ENCODE data around the gene CACNB4. TPM values are rescaled to one million over a fixed set of nuclear protein-coding genes. Genes with fewer than 3 reads are reported as not detected.

The CACNB4 gene
- polyA plus RNA-seq, 1 of the 3 experiments (the other 2 are of a cell fraction) = 0.18 TPM

DNA sequence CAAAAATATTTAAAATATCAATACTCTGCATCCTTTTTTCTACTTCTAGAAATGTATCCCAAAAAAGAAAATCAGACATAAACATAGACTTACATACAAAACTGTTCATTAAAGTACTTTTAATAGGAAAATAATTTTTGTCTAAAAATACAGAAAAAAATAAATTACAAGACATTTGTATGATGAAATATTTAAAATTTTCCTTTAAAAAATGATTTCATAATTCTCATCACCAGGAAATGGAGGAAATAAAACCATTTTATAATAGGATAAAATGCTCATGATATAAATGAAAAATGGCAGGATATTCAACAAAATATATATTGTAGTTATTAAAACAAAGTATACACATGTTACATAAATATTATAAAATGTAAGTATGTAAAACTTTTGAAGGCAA, 295.0 kb downstream of the CACNB4 start:
- POLR2A ChIA-PET = no interaction called here
- Histone ChIP-seq H3K36me3 (replicated peaks in 1 of 2; ENCODE audit: control insufficient read depth in 1 of 2, insufficient read depth in 2 of 2, low read length in 1 of 2) (peaks cover 71 to 73% of the 10 kb centered on the region in 2 experiments), H3K9ac (no peak overlapping the region), H3F3A (replicated peaks; ENCODE audit: insufficient read depth) (peaks cover 3% of the 10 kb centered on the region), H2AFZ (ENCODE audit: low read depth) (no peak overlapping the region), H3K9me3 (no peaks in the 10 kb centered on the region), H3K4me3 (ENCODE audit: low read depth in 2 of 2, low read length in 1 of 2) (no peak overlapping the region), H3K79me2 (ENCODE audit: insufficient read depth) (peaks cover 6% of the 10 kb centered on the region; the same call in 1 of the 2 replicates), H3K9me2 (no peaks in the 10 kb centered on the region), H3K27ac (ENCODE audit: low read depth in 2 of 2, low read length in 1 of 2) (no peak overlapping the region), H4K20me1 (ENCODE audit: insufficient read depth) (no peaks in the 10 kb centered on the region), H3K4me2 (no peak overlapping the region), H3K27me3 (ENCODE audit: insufficient read depth) (no peaks in the 10 kb centered on the region), H3K4me1 (ENCODE audit: control insufficient read depth in 1 of 2, insufficient read depth in 2 of 2, low read depth in 1 of 2, low read length in 1 of 2) (no peaks in the 10 kb centered on the region)
- DNase-seq = no peak
- CTCF ChIA-PET = interaction anchor here (0.7 kb wide), 1 partner anchor 12 kb away, joined by 3 read pairs; no protein-coding TSS in a partner anchor
- TF ChIP-seq RFX5 (IDR thresholded peaks at IDR 0.05; ENCODE audit: low read length) (no peak), MXI1 (IDR thresholded peaks at IDR 0.05; ENCODE audit: low read depth, low read length) (no peak), FOSL2 (IDR thresholded peaks at IDR 0.05; ENCODE audit: borderline replicate concordance, low read depth) (no peak)

DNA sequence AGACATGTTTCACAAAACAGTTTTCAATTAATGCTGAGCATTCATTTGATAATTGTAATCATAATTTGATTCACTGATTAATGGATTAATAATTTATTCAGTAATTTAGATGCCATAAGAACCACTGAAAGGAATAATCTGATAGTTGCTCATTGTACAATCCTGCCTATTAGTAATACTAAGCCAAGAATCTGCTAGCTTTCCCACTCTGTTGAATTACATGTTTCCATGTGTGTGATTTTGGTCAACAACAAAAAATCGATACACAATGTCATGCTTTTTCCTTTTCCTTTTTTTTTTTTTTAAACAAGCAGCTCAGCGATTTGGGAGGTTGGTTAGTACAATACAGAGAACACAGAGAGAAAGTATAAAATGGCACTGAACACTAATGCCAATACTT, 296.5 kb downstream of the CACNB4 start:
- POLR2A ChIA-PET = no interaction called here
- CTCF ChIA-PET = interaction anchor here (0.6 to 1.4 kb wide), 2 partner anchors 9 to 103 kb away, joined by 3 to 4 read pairs; no protein-coding TSS in a partner anchor

DNA sequence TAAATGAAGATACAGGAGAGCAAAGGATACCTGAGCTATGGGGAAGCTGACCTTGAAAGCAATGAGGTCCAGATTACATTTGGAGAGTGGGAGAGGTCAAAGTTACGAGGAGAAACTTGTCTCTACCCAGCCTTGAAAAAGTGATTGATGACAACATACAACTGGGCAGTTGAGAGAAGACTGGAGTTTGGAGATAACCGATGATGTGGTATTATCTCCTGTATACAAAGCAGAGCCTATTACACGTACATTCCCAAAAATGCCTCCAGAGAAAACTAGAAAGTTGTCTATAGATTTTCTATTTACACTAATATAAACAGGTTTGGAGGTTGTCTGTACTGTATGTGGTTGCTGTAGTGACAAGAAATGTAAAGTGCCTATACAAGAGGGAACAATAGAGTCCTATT, 299.0 kb downstream of the CACNB4 start:
- Histone ChIP-seq H2AFZ (ENCODE audit: low read depth) (no peak overlapping the region), H4K20me1 (ENCODE audit: insufficient read depth) (no peaks in the 10 kb centered on the region), H3F3A (replicated peaks; ENCODE audit: insufficient read depth) (no peaks in the 10 kb centered on the region), H3K9ac (no peak overlapping the region), H3K36me3 (replicated peaks in 1 of 2; ENCODE audit: control insufficient read depth in 1 of 2, insufficient read depth in 2 of 2, low read length in 1 of 2) (peaks cover 42 to 52% of the 10 kb centered on the region in 2 experiments), H3K27ac (ENCODE audit: low read depth in 2 of 2, low read length in 1 of 2) (no peak overlapping the region), H3K79me2 (ENCODE audit: insufficient read depth) (no peaks in the 10 kb centered on the region), H3K9me2 (no peaks in the 10 kb centered on the region), H3K9me3 (no peaks in the 10 kb centered on the region), H3K4me3 (ENCODE audit: low read depth in 2 of 2, low read length in 1 of 2) (no peak overlapping the region), H3K4me1 (ENCODE audit: control insufficient read depth in 1 of 2, insufficient read depth in 2 of 2, low read depth in 1 of 2, low read length in 1 of 2) (no peaks in the 10 kb centered on the region), H3K4me2 (no peak overlapping the region), H3K27me3 (ENCODE audit: insufficient read depth) (no peaks in the 10 kb centered on the region)
- POLR2A ChIA-PET = no interaction called here
- CTCF ChIA-PET = no interaction called here
- no peak for DNase-seq
- 94% methylated on average over 3 of the region's 3 CpGs for WGBS (ENCODE audit: low lambda C conversion rate)
- no peak for TF ChIP-seq NFIC (IDR thresholded peaks at IDR 0.05; ENCODE audit: borderline replicate concordance)
- TF ChIP-seq ELF1 (IDR thresholded peaks at IDR 0.05) = no peak
- TF ChIP-seq CHD2 (IDR thresholded peaks at IDR 0.05; ENCODE audit: low read length, partially characterized antibody) = no peak
- TF ChIP-seq FOSL2 (IDR thresholded peaks at IDR 0.05; ENCODE audit: borderline replicate concordance, low read depth) = no peak
- TF ChIP-seq, protein P1, sequence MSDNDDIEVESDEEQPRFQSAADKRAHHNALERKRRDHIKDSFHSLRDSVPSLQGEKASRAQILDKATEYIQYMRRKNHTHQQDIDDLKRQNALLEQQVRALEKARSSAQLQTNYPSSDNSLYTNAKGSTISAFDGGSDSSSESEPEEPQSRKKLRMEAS (IDR thresholded peaks at IDR 0.05; ENCODE audit: low read depth) = no peak
- TF ChIP-seq FOXM1 (IDR thresholded peaks at IDR 0.05; ENCODE audit: low read depth) = no peak
- TF ChIP-seq TAF1 (IDR thresholded peaks at IDR 0.05; ENCODE audit: borderline replicate concordance, low read depth, low read length) = no peak
- no peak for TF ChIP-seq RXRA (IDR thresholded peaks at IDR 0.05; ENCODE audit: borderline replicate concordance, low read depth)
- TF ChIP-seq TEAD4 (IDR thresholded peaks at IDR 0.05; ENCODE audit: borderline replicate concordance, insufficient read depth) = no peak
- TF ChIP-seq RCOR1 (IDR thresholded peaks at IDR 0.05; ENCODE audit: low read length) = no peak
- TF ChIP-seq, protein P2, sequence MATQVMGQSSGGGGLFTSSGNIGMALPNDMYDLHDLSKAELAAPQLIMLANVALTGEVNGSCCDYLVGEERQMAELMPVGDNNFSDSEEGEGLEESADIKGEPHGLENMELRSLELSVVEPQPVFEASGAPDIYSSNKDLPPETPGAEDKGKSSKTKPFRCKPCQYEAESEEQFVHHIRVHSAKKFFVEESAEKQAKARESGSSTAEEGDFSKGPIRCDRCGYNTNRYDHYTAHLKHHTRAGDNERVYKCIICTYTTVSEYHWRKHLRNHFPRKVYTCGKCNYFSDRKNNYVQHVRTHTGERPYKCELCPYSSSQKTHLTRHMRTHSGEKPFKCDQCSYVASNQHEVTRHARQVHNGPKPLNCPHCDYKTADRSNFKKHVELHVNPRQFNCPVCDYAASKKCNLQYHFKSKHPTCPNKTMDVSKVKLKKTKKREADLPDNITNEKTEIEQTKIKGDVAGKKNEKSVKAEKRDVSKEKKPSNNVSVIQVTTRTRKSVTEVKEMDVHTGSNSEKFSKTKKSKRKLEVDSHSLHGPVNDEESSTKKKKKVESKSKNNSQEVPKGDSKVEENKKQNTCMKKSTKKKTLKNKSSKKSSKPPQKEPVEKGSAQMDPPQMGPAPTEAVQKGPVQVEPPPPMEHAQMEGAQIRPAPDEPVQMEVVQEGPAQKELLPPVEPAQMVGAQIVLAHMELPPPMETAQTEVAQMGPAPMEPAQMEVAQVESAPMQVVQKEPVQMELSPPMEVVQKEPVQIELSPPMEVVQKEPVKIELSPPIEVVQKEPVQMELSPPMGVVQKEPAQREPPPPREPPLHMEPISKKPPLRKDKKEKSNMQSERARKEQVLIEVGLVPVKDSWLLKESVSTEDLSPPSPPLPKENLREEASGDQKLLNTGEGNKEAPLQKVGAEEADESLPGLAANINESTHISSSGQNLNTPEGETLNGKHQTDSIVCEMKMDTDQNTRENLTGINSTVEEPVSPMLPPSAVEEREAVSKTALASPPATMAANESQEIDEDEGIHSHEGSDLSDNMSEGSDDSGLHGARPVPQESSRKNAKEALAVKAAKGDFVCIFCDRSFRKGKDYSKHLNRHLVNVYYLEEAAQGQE (IDR thresholded peaks at IDR 0.05; ENCODE audit: low read depth, low read length) = no peak
- TF ChIP-seq EP300 (IDR thresholded peaks at IDR 0.05; ENCODE audit: borderline replicate concordance in 1 of 2, low read depth in 1 of 2, low read length in 1 of 2) = no peak

More for the DNA sequence above, 296.5 kb downstream of the CACNB4 start:
- Histone ChIP-seq H3K27me3 (ENCODE audit: insufficient read depth) (no peaks in the 10 kb centered on the region), H3K4me1 (ENCODE audit: control insufficient read depth in 1 of 2, insufficient read depth in 2 of 2, low read depth in 1 of 2, low read length in 1 of 2) (no peaks in the 10 kb centered on the region), H3K9ac (no peak overlapping the region), H4K20me1 (ENCODE audit: insufficient read depth) (no peaks in the 10 kb centered on the region), H3K9me3 (no peaks in the 10 kb centered on the region), H2AFZ (ENCODE audit: low read depth) (no peak overlapping the region), H3K27ac (ENCODE audit: low read depth in 2 of 2, low read length in 1 of 2) (no peak overlapping the region), H3K4me2 (no peak overlapping the region), H3K36me3 (replicated peaks in 1 of 2; ENCODE audit: control insufficient read depth in 1 of 2, insufficient read depth in 2 of 2, low read length in 1 of 2) (peaks cover 64 to 68% of the 10 kb centered on the region in 2 experiments), H3K79me2 (ENCODE audit: insufficient read depth) (no peaks in the 10 kb centered on the region), H3K4me3 (ENCODE audit: low read depth in 2 of 2, low read length in 1 of 2) (no peak overlapping the region), H3K9me2 (no peaks in the 10 kb centered on the region), H3F3A (replicated peaks; ENCODE audit: insufficient read depth) (no peaks in the 10 kb centered on the region)
- TF ChIP-seq SIN3A (IDR thresholded peaks at IDR 0.05; ENCODE audit: borderline replicate concordance, low read depth, low read length) = no peak
- TF ChIP-seq GATA2 (CRISPR knock-in tag; IDR thresholded peaks at IDR 0.05) = no peak
- TF ChIP-seq, protein P3, sequence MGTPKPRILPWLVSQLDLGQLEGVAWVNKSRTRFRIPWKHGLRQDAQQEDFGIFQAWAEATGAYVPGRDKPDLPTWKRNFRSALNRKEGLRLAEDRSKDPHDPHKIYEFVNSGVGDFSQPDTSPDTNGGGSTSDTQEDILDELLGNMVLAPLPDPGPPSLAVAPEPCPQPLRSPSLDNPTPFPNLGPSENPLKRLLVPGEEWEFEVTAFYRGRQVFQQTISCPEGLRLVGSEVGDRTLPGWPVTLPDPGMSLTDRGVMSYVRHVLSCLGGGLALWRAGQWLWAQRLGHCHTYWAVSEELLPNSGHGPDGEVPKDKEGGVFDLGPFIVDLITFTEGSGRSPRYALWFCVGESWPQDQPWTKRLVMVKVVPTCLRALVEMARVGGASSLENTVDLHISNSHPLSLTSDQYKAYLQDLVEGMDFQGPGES (IDR thresholded peaks at IDR 0.05; ENCODE audit: low read depth, low read length) = no peak
- TF ChIP-seq TEAD4 (IDR thresholded peaks at IDR 0.05; ENCODE audit: borderline replicate concordance, insufficient read depth) = no peak
- no peak for TF ChIP-seq EP300 (IDR thresholded peaks at IDR 0.05; ENCODE audit: borderline replicate concordance in 1 of 2, low read depth in 1 of 2, low read length in 1 of 2)
- no peak for TF ChIP-seq FOXJ3 (CRISPR knock-in tag; IDR thresholded peaks at IDR 0.05)
- TF ChIP-seq, protein P1 (IDR thresholded peaks at IDR 0.05; ENCODE audit: low read depth) = no peak
- WGBS (ENCODE audit: low lambda C conversion rate) = 93% methylated on average over 2 of the region's 2 CpGs
- no peak for DNase-seq

Measured in SK-N-SH (cell line).